ENCODE measurements around the gene CAMK4.

- TF ChIP-seq CTCF (IDR thresholded peaks at IDR 0.05) (no peak), POLR2A (IDR thresholded peaks at IDR 0.05) (no peak)
Measured at GRCh38 chr5:111320953-111321352, 96.8 kb downstream of the CAMK4 start.
